GM19397 (cell line): ENCODE results near the gene PCDH1.
"Not testable (repeated sequence)": the region's sequence is repeated elsewhere in the genome, so short reads cannot be mapped to it uniquely, and the experiment has no call there.

Experiments used
- ATAC-seq: cut with Tn5 transposase; IDR thresholded peaks from one replicate; pipeline ENCODE4 v1.9.1; 2021; ENCODE audit warnings: mild to moderate bottlenecking, moderate library complexity; ENCODE audit not compliant: unreplicated experiment

PCDH1 gene

GRCh38 chr5:141839015-141839513, 39.1 kb downstream of the PCDH1 start:
- ATAC-seq, result no peak

GRCh38 chr5:141838326-141839014, 39.7 kb downstream of the PCDH1 start:
- ATAC-seq, result no peak

GRCh38 chr5:141835928-141836670, 42.1 kb downstream of the PCDH1 start:
- no peak for ATAC-seq

GRCh38 chr5:141834331-141834730, 43.9 kb downstream of the PCDH1 start:
- ATAC-seq, result no peak

GRCh38 chr5:141832131-141832530, 46.1 kb downstream of the PCDH1 start:
- ATAC-seq, result no peak

GRCh38 chr5:141828162-141828561, 50.0 kb downstream of the PCDH1 start:
- no peak for ATAC-seq

GRCh38 chr5:141826674-141827073, 51.5 kb downstream of the PCDH1 start:
- no peak for ATAC-seq

- no peak for ATAC-seq
Measured at GRCh38 chr5:141825791-141826560, 52.2 kb downstream of the PCDH1 start.

- ATAC-seq, result no peak
Measured at GRCh38 chr5:141825241-141825671, 53.0 kb downstream of the PCDH1 start.

- no peak for ATAC-seq
Measured at GRCh38 chr5:141824717-141825116, 53.5 kb downstream of the PCDH1 start.

- ATAC-seq, result no peak
Measured at GRCh38 chr5:141823056-141823455, 55.2 kb downstream of the PCDH1 start.

GRCh38 chr5:141822144-141822543, 56.1 kb downstream of the PCDH1 start:
- ATAC-seq, result no peak

GRCh38 chr5:141821430-141821925, 56.7 kb downstream of the PCDH1 start:
- no peak for ATAC-seq

- not testable (repeated sequence) for ATAC-seq
Measured at GRCh38 chr5:141820686-141821085, 57.5 kb downstream of the PCDH1 start.

- no peak for ATAC-seq
Measured at GRCh38 chr5:141817631-141818030, 60.6 kb downstream of the PCDH1 start.

GRCh38 chr5:141816598-141817399, 61.4 kb downstream of the PCDH1 start:
- no peak for ATAC-seq

GRCh38 chr5:141815796-141816180, 62.4 kb downstream of the PCDH1 start:
- no peak for ATAC-seq

- no peak for ATAC-seq
Measured at GRCh38 chr5:141815051-141815795, 63.0 kb downstream of the PCDH1 start.

- ATAC-seq, result peak; percentile 65
Measured at GRCh38 chr5:141814064-141814964, 63.9 kb downstream of the PCDH1 start.
